Neuron (in vitro differentiated cells): ENCODE data around the gene GID4.

ENCODE experiments used
- H2AFZ ChIP-seq: one replicate; pipeline ENCODE4 v1.6.1; 2013; ENCODE audit warnings: low read depth, mild to moderate bottlenecking, inconsistent platforms, low read length, moderate library complexity
- H3K27me3 ChIP-seq: one replicate; pipeline ENCODE4 v1.6.1; 2013; ENCODE audit warnings: low read length; ENCODE audit not compliant: insufficient read depth
- H3K36me3 ChIP-seq: one replicate; pipeline ENCODE4 v1.6.1; 2013; ENCODE audit warnings: low read length; ENCODE audit not compliant: insufficient read depth
- H3K4me1 ChIP-seq: one replicate; pipeline ENCODE4 v1.6.1; 2013; ENCODE audit warnings: low read length; ENCODE audit not compliant: insufficient read depth
- H3K4me3 ChIP-seq: 2 replicates; pipeline ENCODE4 v1.5.1; 2013; ENCODE audit warnings: mild to moderate bottlenecking, low read length, moderate library complexity
- H3K9me3 ChIP-seq: one replicate; pipeline ENCODE4 v1.6.1; 2013; ENCODE audit warnings: low read length

Gene GID4

DNA sequence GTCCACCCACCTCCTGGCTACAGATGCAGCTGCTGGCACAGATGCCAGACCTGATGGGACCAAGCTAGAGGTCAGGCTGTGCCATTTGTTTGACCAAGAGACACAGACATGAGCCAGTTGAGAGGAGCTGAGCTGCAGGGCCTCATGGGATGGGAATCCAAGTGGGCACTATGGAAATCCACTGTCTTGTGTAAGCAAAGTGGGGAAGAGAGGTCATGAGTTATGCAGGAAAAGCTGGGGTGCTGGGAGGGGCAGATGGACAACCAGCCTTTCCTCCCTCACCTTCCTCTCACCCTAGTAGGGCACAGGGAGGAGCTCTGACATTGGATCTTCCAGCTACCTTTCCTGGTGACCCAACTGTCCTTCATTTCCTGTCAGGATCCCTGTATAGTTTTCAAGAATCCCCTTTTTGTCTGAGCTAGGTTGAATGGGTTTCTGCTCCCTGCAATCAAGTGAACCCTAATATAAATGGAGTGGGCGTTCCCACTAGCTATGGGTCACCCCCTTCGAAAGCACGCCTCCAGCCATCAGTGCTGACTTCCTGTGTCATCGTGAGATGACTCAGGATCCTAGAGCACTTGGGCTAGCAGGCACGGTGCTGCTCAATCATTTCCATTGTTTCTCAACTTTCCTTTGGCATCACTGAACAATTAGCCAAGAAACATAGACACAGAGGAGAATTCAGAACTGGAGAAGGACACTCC, 13.8 kb upstream of the GID4 start:
- H3K27me3 ChIP-seq = no peaks in the 10 kb centered on the region
- no peak overlapping the region for H3K4me3 ChIP-seq
- H3K4me1 ChIP-seq = peaks cover 4% of the 10 kb centered on the region
- no peaks in the 10 kb centered on the region for H3K36me3 ChIP-seq
- no peak overlapping the region for H2AFZ ChIP-seq
- no peaks in the 10 kb centered on the region for H3K9me3 ChIP-seq

DNA sequence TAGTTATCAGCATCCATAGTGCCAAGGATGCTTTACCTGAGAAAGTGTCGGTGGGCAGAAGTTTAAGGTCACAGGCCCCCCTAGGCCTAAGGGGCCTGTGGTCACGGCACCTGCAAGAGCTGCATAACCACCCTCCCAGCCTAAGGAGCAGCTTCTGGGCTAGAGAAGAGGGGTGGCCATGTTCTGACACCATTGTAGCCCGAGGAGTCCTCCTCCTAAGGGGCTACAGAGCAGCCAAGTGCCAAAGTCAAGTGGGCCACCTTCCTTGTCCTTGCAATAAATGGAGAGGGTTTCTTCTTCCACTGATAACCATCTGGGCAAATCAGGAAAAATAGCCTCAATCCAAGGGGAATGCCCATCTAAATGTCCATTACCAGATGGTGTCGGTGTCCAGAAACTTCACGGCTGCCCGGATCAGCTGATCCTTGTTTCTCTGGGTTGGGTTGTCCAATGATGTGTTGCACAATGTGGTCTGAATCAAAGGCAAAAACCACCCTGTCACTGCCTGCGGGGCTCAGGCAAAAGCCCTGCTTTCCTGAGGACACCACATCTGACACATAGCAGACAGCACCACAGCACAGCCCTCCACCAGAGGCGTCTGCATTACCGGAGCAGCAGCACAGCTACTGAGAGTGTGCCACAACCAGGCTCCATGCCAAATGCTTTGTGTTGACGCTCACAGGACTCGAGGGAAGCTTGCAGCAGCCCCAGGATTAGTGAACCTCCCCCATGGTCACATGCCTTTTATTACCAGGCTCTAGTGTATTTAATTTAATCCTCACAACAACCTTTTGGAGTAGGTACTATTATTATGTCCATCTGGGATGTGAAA, 13.0 kb upstream of the GID4 start:
- Histone ChIP-seq H3K36me3 (no peaks in the 10 kb centered on the region), H3K9me3 (no peaks in the 10 kb centered on the region)

DNA sequence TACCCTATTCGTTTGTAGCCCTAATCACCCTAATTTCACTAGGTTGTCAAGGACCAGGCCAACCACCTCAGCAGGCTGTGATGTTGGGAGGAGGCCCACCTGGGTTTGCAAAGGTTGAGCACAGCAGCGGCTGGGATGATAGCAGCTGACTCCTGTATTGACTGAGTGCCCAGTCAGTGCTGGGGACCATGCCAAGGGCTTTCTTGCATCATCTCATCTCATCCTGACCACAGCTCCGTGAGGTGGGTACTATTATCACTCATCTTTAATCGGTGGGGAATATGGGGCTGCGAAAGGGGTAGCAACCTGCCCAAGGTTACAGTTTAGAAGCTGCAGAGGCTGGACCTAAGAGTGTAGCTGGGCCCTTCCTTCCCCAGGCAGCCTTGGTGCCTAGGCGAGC, 11.9 kb upstream of the GID4 start:
- Histone ChIP-seq H3K4me1 (peaks cover 4% of the 10 kb centered on the region), H3K27me3 (no peaks in the 10 kb centered on the region), H3K9me3 (no peaks in the 10 kb centered on the region), H3K4me3 (no peak overlapping the region), H3K36me3 (no peaks in the 10 kb centered on the region), H2AFZ (no peak overlapping the region)

More for the DNA sequence above, 13.0 kb upstream of the GID4 start:
- Histone ChIP-seq H3K4me3 (no peak overlapping the region), H2AFZ (no peak overlapping the region), H3K4me1 (peaks cover 4% of the 10 kb centered on the region), H3K27me3 (no peaks in the 10 kb centered on the region)

DNA sequence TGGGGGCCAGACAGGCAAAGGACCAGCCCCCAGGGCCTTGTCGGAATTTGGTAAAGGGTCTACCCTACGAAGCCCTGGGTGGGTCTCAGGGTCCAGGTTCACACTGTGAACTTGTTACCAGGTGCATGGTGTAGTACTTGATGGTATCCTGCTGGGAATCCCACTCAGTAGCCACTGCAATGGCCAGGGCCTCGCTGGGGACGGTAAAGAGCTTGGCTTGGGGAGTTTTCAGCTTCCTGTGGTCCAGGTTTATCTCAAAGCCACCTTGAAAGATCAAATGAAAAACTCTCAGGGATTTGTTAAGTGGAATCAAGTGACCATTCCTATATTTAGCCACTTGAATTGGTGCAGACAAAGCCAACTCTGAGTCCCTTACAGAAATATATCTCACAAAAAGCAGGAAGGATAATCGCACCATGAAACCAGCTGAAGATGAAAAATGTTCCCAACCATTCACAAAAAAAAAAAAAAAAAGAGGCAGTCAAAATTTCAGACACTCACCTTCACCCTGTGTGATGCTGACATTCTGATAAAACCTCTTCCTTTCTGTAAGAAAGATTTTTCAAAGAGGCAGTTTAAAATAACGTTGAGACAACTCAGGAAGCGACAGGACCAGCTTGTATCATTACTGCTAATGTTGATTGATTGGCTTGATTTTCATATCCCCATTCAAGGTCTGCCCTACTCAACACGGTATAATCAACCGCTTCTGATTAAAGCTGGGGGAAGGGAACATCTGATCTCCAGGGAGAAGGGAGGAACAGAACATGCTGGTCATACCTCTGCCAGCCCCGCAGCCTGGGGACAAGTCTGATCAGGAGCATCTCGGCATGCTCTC, 10.9 kb upstream of the GID4 start:
- Histone ChIP-seq H3K9me3 (no peaks in the 10 kb centered on the region), H3K36me3 (no peaks in the 10 kb centered on the region), H2AFZ (no peak overlapping the region), H3K27me3 (no peaks in the 10 kb centered on the region), H3K4me3 (no peak overlapping the region), H3K4me1 (peaks cover 4% of the 10 kb centered on the region)

DNA sequence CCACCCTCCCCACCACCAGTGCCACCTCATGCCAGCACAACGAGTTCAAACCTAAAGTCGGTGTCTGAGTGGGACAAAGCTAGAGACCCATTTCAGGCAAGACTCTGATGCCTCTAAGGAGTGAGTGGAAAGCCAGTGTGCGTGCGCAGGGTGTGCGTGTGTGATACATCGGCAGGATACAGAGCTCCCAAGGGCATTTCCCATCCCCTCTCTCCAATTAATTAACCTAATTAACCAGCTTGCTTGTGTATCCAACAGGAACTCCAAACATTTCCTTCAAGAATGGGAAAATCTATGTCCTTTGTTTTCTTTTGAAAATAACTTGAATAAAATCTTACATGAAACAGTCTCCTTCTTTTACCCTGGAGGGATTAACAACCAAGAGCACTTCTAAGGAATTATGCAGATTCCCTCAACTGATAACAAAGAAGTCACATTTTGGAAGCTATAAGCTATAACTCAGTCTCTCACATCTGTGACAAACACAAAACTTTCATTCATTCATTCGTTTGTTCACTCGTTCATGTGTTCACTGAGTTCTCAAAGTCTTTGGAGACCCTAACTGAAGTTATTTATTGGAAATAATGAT, 10.2 kb upstream of the GID4 start:
- H3K36me3 ChIP-seq = no peaks in the 10 kb centered on the region
- H3K4me3 ChIP-seq = no peak overlapping the region
- no peak overlapping the region for H2AFZ ChIP-seq
- no peaks in the 10 kb centered on the region for H3K27me3 ChIP-seq
- no peaks in the 10 kb centered on the region for H3K9me3 ChIP-seq
- peaks cover 4% of the 10 kb centered on the region for H3K4me1 ChIP-seq

DNA sequence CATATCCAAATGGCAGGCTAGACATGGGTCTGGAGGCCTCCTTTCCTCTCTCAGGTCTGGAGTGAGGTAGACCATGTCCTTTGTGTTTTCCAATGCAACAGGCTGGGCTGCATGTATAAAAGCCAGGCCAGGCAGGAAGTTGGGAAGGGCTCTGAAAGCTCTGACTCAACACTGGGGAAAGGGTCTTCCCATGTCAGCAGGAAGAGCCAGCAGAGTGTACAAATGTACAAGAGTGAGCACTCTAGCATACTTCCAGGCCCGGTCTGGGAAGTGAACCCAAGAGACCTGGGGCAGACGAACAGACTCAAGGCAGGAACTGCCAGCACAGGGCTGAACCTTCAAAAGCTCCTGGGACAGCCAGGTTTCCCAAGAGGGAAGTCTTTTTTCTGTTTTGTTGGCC, 7.3 kb upstream of the GID4 start:
- Histone ChIP-seq H2AFZ (no peak overlapping the region), H3K4me3 (no peak overlapping the region), H3K36me3 (no peaks in the 10 kb centered on the region), H3K9me3 (no peaks in the 10 kb centered on the region), H3K27me3 (no peaks in the 10 kb centered on the region), H3K4me1 (peaks cover 4% of the 10 kb centered on the region)

DNA sequence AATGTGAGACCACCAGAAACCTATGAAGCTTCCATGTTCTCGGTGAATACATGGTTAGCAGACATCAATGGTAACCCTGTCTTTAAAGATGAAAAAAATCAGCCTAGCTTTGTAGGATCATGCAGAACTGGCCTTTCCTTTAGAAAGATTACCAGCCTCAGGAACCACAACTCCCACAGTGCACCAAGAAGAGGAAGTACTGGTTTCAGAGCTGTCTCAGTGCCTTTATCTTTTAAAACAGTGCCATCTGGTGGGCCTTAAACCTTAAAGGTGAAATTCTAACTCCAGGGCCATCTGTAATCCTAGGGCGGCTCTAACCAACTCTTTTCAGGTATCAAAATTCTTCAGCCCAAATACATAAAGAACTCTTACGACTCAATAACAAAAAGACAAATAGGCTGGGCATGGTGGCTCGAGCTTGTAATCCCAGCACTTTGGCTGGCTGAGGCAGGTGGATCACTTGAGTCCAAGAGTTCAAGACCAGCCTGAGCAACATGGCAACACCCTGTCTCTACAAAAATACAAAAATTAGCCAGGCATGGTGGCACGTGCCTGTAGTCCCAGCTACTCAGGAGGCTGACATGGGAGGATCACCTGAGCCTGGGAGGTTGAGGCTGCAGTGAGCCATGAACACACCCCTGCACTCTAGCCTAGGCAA, 5.6 kb upstream of the GID4 start:
- Histone ChIP-seq H2AFZ (no peak overlapping the region), H3K4me1 (peaks cover 12% of the 10 kb centered on the region), H3K36me3 (no peaks in the 10 kb centered on the region), H3K9me3 (no peaks in the 10 kb centered on the region), H3K4me3 (no peak overlapping the region), H3K27me3 (no peaks in the 10 kb centered on the region)

DNA sequence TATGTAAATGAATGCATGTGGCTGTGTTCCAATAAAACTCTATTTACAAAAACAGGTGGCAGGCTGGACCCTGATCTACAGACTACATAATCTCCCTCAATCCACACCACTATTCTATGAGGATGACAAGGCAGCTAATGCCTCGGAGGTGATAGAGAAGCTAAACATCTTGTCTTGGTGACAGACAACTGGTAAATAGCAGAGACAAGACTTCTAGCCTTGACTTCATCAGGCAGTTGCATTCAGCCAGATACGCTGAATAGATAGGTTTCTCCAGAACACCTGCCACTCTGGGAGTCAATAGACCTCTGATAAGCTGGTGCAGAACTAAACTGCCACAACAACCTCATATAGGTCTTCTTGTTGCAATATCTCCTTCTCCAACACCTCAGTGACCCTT, 3.5 kb upstream of the GID4 start:
- Histone ChIP-seq H3K9me3 (no peaks in the 10 kb centered on the region), H3K27me3 (no peaks in the 10 kb centered on the region), H3K36me3 (no peaks in the 10 kb centered on the region), H3K4me1 (peaks cover 22% of the 10 kb centered on the region), H2AFZ (no peak overlapping the region), H3K4me3 (no peak overlapping the region)

DNA sequence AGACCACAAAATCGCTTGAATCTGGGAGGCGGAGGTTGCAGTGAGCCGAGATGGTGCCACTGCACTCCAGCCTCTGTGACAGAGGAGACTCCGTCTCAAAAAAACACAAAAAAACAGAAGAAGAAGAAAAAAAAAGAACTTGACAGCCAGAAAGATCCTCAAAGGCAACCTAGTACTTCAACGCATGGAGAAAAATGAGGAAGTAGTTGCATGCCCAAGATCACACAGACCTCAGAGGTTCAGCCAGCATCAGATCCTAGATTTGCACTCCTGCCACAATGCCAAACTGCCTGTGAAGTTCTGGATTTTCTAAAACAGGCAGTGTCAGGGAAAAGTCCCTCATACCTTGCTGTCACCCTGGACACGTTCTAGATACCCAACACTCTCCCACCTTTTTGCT, 1.7 kb upstream of the GID4 start:
- Histone ChIP-seq H3K36me3 (no peaks in the 10 kb centered on the region), H3K27me3 (no peaks in the 10 kb centered on the region), H3K4me3 (peak overlapping the region; percentile 83), H3K4me1 (peaks cover 28% of the 10 kb centered on the region), H2AFZ (no peak overlapping the region), H3K9me3 (no peaks in the 10 kb centered on the region)

DNA sequence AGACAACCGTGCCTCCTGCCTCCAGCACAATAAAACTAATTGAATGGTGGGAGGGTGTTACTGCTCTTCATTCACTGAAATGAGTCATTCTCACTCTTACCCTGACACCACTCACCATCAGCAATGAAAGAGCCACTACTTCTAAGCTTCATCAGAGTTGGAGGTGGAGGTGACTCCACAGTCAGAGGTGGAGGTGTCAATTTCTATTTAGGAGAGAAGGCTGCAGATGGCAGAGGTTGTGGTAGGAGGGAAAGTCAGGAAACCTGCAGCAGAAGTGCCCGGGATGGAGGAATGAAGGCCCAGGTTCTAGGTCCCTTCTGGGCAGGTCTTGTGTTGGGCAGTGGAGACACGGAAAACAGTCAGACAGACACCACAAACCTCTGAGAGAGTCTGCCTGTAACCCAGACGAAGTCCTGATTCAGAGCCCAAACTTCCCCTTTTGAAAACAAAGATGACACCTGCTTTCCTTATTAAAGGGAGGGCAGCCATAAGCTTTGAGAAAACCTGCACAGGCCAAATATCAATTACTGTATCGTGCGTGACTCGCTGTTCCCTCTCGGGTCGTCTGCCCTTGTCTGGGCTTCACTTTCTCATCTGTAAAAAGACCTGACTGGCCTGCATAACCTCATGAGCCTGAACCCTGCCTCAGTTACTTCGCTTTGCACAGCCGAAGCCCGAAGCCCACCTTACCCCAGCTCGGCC, 908 bp upstream of the GID4 start:
- H2AFZ ChIP-seq = peak overlapping the region; percentile 56
- H3K36me3 ChIP-seq = no peaks in the 10 kb centered on the region
- peaks cover 31% of the 10 kb centered on the region for H3K4me1 ChIP-seq
- H3K27me3 ChIP-seq = no peaks in the 10 kb centered on the region
- peak overlapping the region; percentile 83 for H3K4me3 ChIP-seq
- H3K9me3 ChIP-seq = no peaks in the 10 kb centered on the region

DNA sequence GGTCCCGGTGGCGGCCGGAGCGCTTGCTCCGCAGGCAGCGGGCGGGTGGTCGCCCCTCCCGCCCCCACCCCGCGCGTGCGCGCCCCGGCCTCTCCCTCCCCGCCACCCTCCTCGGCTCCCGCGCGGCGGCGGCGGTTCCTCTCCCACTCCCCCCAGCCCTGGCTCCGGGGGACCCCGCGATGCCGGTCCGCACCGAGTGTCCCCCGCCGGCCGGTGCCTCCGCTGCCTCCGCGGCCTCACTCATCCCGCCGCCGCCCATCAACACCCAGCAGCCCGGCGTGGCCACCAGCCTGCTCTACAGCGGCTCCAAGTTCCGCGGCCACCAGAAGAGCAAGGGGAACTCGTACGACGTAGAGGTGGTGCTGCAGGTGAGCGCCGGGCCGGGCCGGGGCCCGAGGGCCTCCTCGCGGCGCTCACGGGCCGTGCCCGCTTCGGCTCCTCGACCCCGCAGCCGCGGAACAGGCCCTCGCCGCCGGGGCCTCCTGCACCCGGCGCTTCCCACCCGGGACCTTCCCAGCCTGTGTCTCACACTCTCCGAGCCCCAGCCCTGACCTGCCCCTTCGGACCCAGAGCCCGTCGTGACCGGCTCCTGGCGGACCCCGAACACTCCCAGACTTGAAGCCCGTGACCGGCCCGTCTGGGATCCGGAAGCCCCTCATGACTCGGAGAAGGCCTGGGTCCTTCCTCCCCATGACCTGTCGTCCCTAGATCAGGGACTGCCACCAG, 490 bp downstream of the GID4 start:
- H3K9me3 ChIP-seq = no peaks in the 10 kb centered on the region
- no peaks in the 10 kb centered on the region for H3K27me3 ChIP-seq
- peak overlapping the region; percentile 93 for H2AFZ ChIP-seq
- H3K4me1 ChIP-seq = peaks cover 31% of the 10 kb centered on the region
- no peaks in the 10 kb centered on the region for H3K36me3 ChIP-seq
- peak overlapping the region; percentile 83 for H3K4me3 ChIP-seq
